ENCODE data around the gene CRYGA.

CRYGA gene

DNA sequence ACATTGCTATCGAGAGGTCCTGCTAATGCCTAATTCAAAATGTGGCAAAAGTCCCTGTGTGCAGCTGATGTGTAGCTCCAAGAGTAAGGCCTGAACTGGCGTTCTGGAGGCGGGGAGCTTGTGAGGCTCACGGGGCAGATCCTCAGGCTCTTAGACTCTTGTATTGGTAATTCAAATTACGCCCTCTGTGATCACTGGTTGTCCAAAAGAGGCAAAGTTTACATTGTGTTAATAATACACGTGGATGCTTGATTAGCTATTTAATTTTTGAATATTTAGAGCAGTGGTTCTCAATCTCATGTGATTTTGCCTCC is 12.4 kb upstream of the CRYGA start:
- TF ChIP-seq EZH2phosphoT487 (IDR thresholded peaks at IDR 0.05; ENCODE audit: borderline replicate concordance, low read length), result no peak
- TF ChIP-seq, protein P1, sequence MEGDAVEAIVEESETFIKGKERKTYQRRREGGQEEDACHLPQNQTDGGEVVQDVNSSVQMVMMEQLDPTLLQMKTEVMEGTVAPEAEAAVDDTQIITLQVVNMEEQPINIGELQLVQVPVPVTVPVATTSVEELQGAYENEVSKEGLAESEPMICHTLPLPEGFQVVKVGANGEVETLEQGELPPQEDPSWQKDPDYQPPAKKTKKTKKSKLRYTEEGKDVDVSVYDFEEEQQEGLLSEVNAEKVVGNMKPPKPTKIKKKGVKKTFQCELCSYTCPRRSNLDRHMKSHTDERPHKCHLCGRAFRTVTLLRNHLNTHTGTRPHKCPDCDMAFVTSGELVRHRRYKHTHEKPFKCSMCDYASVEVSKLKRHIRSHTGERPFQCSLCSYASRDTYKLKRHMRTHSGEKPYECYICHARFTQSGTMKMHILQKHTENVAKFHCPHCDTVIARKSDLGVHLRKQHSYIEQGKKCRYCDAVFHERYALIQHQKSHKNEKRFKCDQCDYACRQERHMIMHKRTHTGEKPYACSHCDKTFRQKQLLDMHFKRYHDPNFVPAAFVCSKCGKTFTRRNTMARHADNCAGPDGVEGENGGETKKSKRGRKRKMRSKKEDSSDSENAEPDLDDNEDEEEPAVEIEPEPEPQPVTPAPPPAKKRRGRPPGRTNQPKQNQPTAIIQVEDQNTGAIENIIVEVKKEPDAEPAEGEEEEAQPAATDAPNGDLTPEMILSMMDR (IDR thresholded peaks at IDR 0.05; ENCODE audit: low read depth, low read length, poor library complexity, severe bottlenecking), result no peak
- Histone ChIP-seq H3K79me2 (ENCODE audit: control insufficient read depth, low read length) (no peaks in the 10 kb centered on the region), H4K20me1 (ENCODE audit: control insufficient read depth, insufficient read depth, low read depth, low read length) (no peaks in the 10 kb centered on the region), H3K36me3 (ENCODE audit: control insufficient read depth, low read length) (no peaks in the 10 kb centered on the region), H3K4me2 (ENCODE audit: low read length) (no peak overlapping the region), H3F3A (ENCODE audit: control insufficient read depth, insufficient read depth) (no peaks in the 10 kb centered on the region), H3K9me3 (ENCODE audit: control insufficient read depth, insufficient read depth, low read length) (no peaks in the 10 kb centered on the region), H3K4me3 (ENCODE audit: low read length) (no peak overlapping the region), H3K9me2 (replicated peaks; ENCODE audit: control insufficient read depth, low read length) (no peaks in the 10 kb centered on the region), H3K27me3 (ENCODE audit: control insufficient read depth, low read length) (peaks cover 10% of the 10 kb centered on the region; the same call in 1 of the 2 replicates), H3K27ac (ENCODE audit: low read depth, low read length) (no peak overlapping the region), H3K4me1 (ENCODE audit: control insufficient read depth, low read length) (no peaks in the 10 kb centered on the region)

DNA sequence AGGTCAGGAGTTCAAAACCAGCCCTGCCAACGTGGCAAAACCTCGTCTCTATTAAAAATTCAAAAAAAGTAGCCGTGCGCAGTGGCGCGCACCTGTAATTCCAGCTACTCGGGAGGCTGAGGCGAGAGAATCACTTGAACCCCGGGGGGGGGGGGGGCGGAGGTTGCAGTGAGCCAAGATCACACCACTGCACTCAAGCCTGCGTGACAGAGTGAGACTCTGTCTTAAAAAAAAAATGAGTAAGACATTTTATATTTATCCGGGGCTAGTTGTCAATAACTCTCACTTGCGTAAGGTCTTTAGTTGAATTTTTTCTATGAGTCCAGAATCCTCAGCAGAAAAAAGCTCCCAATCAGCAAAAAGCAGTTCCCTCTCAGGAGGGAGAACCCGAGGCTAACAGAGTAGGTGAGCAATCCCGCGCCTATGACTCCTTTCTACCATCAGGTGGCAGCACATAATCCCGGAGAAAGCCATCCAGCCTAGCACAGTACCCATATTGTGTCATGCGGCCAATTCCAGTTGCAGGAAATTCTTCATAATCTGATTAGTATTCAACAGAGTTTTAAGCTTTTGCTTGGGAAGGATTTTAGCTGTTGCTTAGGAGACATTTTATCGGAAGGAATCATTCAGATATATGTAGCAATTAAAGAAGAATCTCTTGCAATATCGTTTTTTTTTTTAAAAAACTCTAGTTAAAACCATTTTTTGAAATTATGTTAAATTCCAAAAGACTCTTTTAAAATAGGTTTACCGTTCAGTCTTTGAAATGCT is 11.9 kb upstream of the CRYGA start:
- Histone ChIP-seq H3K4me1 (ENCODE audit: control insufficient read depth, low read length) (no peaks in the 10 kb centered on the region), H3K9me2 (replicated peaks; ENCODE audit: control insufficient read depth, low read length) (no peaks in the 10 kb centered on the region), H3K27ac (ENCODE audit: low read depth, low read length) (no peak overlapping the region), H4K20me1 (ENCODE audit: control insufficient read depth, insufficient read depth, low read depth, low read length) (no peaks in the 10 kb centered on the region), H3K4me2 (ENCODE audit: low read length) (no peak overlapping the region), H3K4me3 (ENCODE audit: low read length) (no peak overlapping the region), H3K79me2 (ENCODE audit: control insufficient read depth, low read length) (no peaks in the 10 kb centered on the region), H3K9me3 (ENCODE audit: control insufficient read depth, insufficient read depth, low read length) (no peaks in the 10 kb centered on the region), H3K36me3 (ENCODE audit: control insufficient read depth, low read length) (no peaks in the 10 kb centered on the region), H3F3A (ENCODE audit: control insufficient read depth, insufficient read depth) (no peaks in the 10 kb centered on the region), H3K27me3 (ENCODE audit: control insufficient read depth, low read length) (peaks cover 10% of the 10 kb centered on the region; the same call in 1 of the 2 replicates)
- no peak for TF ChIP-seq EZH2phosphoT487 (IDR thresholded peaks at IDR 0.05; ENCODE audit: borderline replicate concordance, low read length)
- TF ChIP-seq, protein P1 (IDR thresholded peaks at IDR 0.05; ENCODE audit: low read depth, low read length, poor library complexity, severe bottlenecking), result peak; percentile 81

DNA sequence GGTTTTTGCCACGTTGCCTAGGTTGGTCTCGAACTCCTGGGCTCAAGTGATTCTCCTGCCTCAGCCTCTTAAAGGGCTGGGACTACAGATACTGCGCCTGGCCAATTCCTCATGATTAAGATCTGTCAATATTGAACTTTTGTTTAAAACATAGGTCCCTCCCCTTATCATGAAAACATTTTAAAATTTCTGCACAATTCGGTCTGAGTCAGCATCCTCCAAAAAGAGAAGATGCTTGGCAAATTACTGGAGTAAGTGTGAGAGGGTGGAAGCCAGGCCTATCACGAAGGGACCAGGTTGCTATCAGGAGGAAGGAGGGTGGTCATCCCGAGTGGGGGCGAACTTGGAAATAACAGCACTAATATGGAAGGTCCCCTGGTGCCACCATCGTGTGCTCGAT is 10.8 kb upstream of the CRYGA start:
- no peaks in the 10 kb centered on the region for H3K4me1 ChIP-seq (ENCODE audit: control insufficient read depth, low read length)
- H3K9me3 ChIP-seq (ENCODE audit: control insufficient read depth, insufficient read depth, low read length), result no peaks in the 10 kb centered on the region
- no peaks in the 10 kb centered on the region for H4K20me1 ChIP-seq (ENCODE audit: control insufficient read depth, insufficient read depth, low read depth, low read length)
- no peak overlapping the region for H3K27ac ChIP-seq (ENCODE audit: low read depth, low read length)
- TF ChIP-seq EZH2phosphoT487 (IDR thresholded peaks at IDR 0.05; ENCODE audit: borderline replicate concordance, low read length), result no peak
- TF ChIP-seq, protein P1 (IDR thresholded peaks at IDR 0.05; ENCODE audit: low read depth, low read length, poor library complexity, severe bottlenecking), result no peak
- no peak overlapping the region for H3K4me2 ChIP-seq (ENCODE audit: low read length)
- no peaks in the 10 kb centered on the region for H3F3A ChIP-seq (ENCODE audit: control insufficient read depth, insufficient read depth)
- H3K9me2 ChIP-seq (replicated peaks; ENCODE audit: control insufficient read depth, low read length), result no peaks in the 10 kb centered on the region
- no peaks in the 10 kb centered on the region for H3K79me2 ChIP-seq (ENCODE audit: control insufficient read depth, low read length)
- no peaks in the 10 kb centered on the region for H3K36me3 ChIP-seq (ENCODE audit: control insufficient read depth, low read length)
- H3K27me3 ChIP-seq (ENCODE audit: control insufficient read depth, low read length), result peaks cover 13% of the 10 kb centered on the region; the same call in 1 of the 2 replicates
- H3K4me3 ChIP-seq (ENCODE audit: low read length), result no peak overlapping the region
